BLaER1 treated with 17β-estradiol and CSF1 and Interleukin-3, amounts not matched to agents 10 nM and 100 nM (cell line): ENCODE results near the gene HACD4.

ENCODE experiments used
- H3K27ac ChIP-seq, 11 experiments: shearing (Covaris generic); formaldehyde crosslinking; 2 replicates each; pipeline ENCODE4 v1.8.1; 2022
- H3K27me3 ChIP-seq, 11 experiments: shearing (Covaris generic); formaldehyde crosslinking; 2 replicates each; pipeline ENCODE4 v1.8.1; 2022
- H3K36me3 ChIP-seq, 11 experiments: shearing (Covaris generic); formaldehyde crosslinking; 2 replicates each; pipeline ENCODE4 v1.8.1; 2022
- H3K4me1 ChIP-seq, 10 experiments: shearing (Covaris generic); formaldehyde crosslinking; 2 replicates each; pipeline ENCODE4 v1.8.1; 2022
- H3K4me2 ChIP-seq, 11 experiments: shearing (Covaris generic); formaldehyde crosslinking; 2 replicates each; pipeline ENCODE4 v1.8.1; 2022
- H3K4me3 ChIP-seq, 10 experiments: shearing (Covaris generic); formaldehyde crosslinking; 2 replicates each; pipeline ENCODE4 v1.8.1; 2022
- H3K9ac ChIP-seq, 11 experiments: shearing (Covaris generic); formaldehyde crosslinking; 2 replicates each; pipeline ENCODE4 v1.8.1; 2022
- H3K9me3 ChIP-seq, 11 experiments: shearing (Covaris generic); formaldehyde crosslinking; replicated peaks in 1 of 11; 2 replicates each; pipeline ENCODE4 v1.8.1; 2022
- H4K20me1 ChIP-seq, 11 experiments: shearing (Covaris generic); formaldehyde crosslinking; 2 replicates each; pipeline ENCODE4 v1.8.1; 2022
- Cebpa-rat ChIP-seq, 11 experiments: shearing (Covaris generic); IDR thresholded peaks; 2 replicates each; pipeline ENCODE4 v1.8.1; 2022

The HACD4 gene

DNA sequence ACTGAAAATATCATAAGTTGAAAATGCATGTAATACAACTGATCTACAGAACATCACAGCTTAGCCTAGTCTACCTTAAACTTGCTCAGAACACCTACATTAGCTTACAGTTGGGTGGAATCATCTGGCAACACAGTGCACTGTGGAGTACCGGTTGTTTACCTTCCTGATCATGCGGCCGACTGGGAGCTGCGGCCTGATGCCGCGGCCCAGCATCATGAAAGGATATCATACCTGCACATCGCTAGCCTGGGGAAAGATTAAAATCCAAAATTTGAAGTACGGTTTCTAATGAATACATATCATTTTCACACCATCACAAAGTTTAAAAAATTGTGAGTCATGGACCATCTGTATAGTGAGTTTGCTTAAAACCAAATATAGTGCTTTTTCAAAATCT is 1.8 kb downstream of the HACD4 start:
- Histone ChIP-seq H3K4me1 (peaks cover 16 to 68% (median 22%) of the 10 kb centered on the region in 10 experiments; a peak in 19 of 20 replicates), H3K27me3 (peaks cover 0 to 9% (median 0%) of the 10 kb centered on the region in 11 experiments; a peak in 3 of 22 replicates), H3K4me3 (no peak overlapping the region), H3K36me3 (peaks cover 0 to 12% (median 5%) of the 10 kb centered on the region in 11 experiments; a peak in 9 of 22 replicates), H3K9ac (no peak overlapping the region), H3K4me2 (peak overlapping the region in 4 of 11 experiments; percentile 30 to 92 (median 86); a peak in 6 of 22 replicates), H4K20me1 (no peaks in the 10 kb centered on the region), H3K9me3 (peaks cover 0 to 12% (median 0%) of the 10 kb centered on the region in 11 experiments; a peak in 4 of 22 replicates), H3K27ac (peak overlapping the region in 1 of 11 experiments; percentile 86; a peak in 1 of 22 replicates)
- no peak for TF ChIP-seq Cebpa-rat (IDR thresholded peaks at IDR 0.05)

DNA sequence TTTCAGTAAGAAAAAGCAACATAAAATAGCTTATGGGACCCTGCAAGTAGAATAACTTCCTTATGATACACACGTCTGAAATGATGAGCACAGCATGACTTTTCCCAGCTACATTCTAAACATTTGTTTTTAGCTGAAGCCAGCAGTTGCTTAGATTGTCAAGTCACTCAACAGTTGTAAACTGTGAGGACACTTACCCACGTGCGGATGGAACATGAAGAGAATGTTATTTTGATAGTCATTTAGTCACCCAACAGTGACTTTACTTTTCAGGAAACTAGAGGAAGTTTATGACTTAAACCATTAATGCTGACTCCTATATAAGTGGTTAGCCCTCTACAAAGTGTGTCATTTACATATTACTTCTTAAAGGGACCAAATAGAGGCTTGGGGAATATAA is 3.0 kb downstream of the HACD4 start:
- peaks cover 0 to 14% (median 3%) of the 10 kb centered on the region in 11 experiments; a peak in 12 of 22 replicates for H3K9me3 ChIP-seq
- no peak for TF ChIP-seq Cebpa-rat (IDR thresholded peaks at IDR 0.05)
- peaks cover 27 to 80% (median 34%) of the 10 kb centered on the region in 10 experiments for H3K4me1 ChIP-seq
- H3K9ac ChIP-seq = peak overlapping the region in 1 of 11 experiments; percentile 50; a peak in 2 of 22 replicates
- peaks cover 0 to 9% (median 0%) of the 10 kb centered on the region in 11 experiments; a peak in 3 of 22 replicates for H3K27me3 ChIP-seq
- H4K20me1 ChIP-seq = no peaks in the 10 kb centered on the region
- H3K27ac ChIP-seq = peak overlapping the region in 3 of 11 experiments; percentile 62 to 86 (median 69); a peak in 8 of 22 replicates
- H3K36me3 ChIP-seq = peaks cover 0 to 12% (median 5%) of the 10 kb centered on the region in 11 experiments; a peak in 9 of 22 replicates
- H3K4me2 ChIP-seq = peak overlapping the region in 4 of 11 experiments; percentile 70 to 92 (median 86); a peak in 7 of 22 replicates
- no peak overlapping the region for H3K4me3 ChIP-seq

DNA sequence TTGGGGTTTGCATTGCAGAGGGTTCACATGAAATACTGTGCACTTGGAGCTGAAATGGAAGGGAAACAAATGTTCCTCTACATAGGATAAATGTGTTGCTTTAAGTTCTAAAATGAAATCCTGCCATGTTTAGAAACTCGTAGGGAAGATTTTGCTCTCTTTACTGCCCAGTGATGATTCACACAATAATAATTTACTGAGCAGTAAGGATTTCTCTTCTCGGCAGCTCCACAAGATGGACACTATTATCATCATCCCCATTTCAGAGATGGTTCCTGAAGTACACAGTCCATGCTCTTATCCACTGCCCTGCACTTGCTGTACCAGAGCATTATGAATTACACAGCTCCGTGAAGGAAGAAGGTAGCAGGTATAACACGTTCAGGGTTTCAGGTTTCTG is 4.1 kb downstream of the HACD4 start:
- H3K4me1 ChIP-seq = peaks cover 27 to 82% (median 35%) of the 10 kb centered on the region in 10 experiments
- peak overlapping the region in 2 of 11 experiments; percentile 62 to 86; a peak in 2 of 22 replicates for H3K27ac ChIP-seq
- peak overlapping the region in 3 of 11 experiments; percentile 70 to 92 (median 71); a peak in 6 of 22 replicates for H3K4me2 ChIP-seq

DNA sequence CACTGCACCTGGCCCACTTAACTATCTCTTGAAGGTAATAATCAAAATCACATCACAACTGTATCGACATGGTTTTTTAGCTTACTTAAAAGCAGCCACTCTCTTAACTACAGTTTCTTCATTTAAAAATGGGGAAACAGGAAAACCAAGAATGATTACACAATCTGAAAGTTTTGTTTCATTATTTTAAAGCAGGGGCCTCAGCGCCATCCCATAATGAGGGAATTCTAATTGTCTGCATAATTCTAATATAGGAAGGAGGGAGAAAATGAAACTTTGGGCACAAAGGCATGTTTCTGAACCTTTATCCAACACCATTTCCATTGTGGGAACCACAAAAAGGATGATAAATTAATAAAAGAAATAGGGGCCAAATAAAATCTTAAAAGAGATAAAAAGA is 7.6 kb downstream of the HACD4 start:
- TF ChIP-seq Cebpa-rat (IDR thresholded peaks at IDR 0.05) = peak in 5 of 11 experiments; percentile 26 to 74 (median 28); a peak in 6 of 22 replicates
- Histone ChIP-seq H4K20me1 (no peaks in the 10 kb centered on the region), H3K9me3 (peaks cover 5 to 16% (median 13%) of the 10 kb centered on the region in 11 experiments; a peak in 15 of 22 replicates), H3K27ac (peak overlapping the region in 10 of 11 experiments; percentile 17 to 76 (median 60); a peak in 18 of 22 replicates), H3K4me2 (peak overlapping the region; percentile 14 to 78 (median 55); a peak in 21 of 22 replicates), H3K4me1 (peaks cover 11 to 48% (median 16%) of the 10 kb centered on the region in 10 experiments; a peak in 19 of 20 replicates), H3K27me3 (no peaks in the 10 kb centered on the region), H3K4me3 (peak overlapping the region in 3 of 10 experiments; percentile 14 to 20 (median 15); a peak in 3 of 20 replicates), H3K9ac (peak overlapping the region in 5 of 11 experiments; percentile 36 to 55 (median 48); a peak in 8 of 22 replicates), H3K36me3 (peaks cover 0 to 12% (median 5%) of the 10 kb centered on the region in 11 experiments; a peak in 9 of 22 replicates)

More for the DNA sequence above, 4.1 kb downstream of the HACD4 start:
- peaks cover 0 to 12% (median 5%) of the 10 kb centered on the region in 11 experiments; a peak in 9 of 22 replicates for H3K36me3 ChIP-seq
- TF ChIP-seq Cebpa-rat (IDR thresholded peaks at IDR 0.05) = no peak
- H3K27me3 ChIP-seq = peaks cover 0 to 9% (median 0%) of the 10 kb centered on the region in 11 experiments; a peak in 3 of 22 replicates
- H4K20me1 ChIP-seq = no peaks in the 10 kb centered on the region
- peaks cover under 1 to 17% (median 8%) of the 10 kb centered on the region in 11 experiments; a peak in 14 of 22 replicates for H3K9me3 ChIP-seq
- H3K9ac ChIP-seq = no peak overlapping the region
- no peak overlapping the region for H3K4me3 ChIP-seq

DNA sequence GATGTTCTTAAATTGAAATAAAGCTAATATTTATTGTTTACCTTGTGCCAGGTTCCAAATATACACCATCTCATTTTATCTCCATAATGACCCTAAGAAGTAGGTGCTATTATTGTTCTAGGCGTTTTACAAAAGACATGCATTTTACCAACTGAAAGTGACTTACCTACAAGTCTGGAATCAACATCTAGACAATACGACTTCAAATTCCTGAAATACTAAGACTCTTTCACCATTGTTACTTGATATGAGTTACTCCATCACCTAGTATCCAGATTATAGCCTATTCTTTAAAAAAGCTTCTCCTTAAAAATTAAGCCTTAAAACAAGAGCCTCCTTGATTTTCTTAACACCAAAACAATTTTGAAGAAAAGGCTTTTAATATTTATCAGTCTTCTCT is 13.3 kb downstream of the HACD4 start:
- H3K4me1 ChIP-seq = peaks cover 0 to 12% (median 0%) of the 10 kb centered on the region in 10 experiments; a peak in 6 of 20 replicates
- H4K20me1 ChIP-seq = no peaks in the 10 kb centered on the region
- peaks cover 0 to 32% (median 11%) of the 10 kb centered on the region in 11 experiments; a peak in 11 of 22 replicates for H3K36me3 ChIP-seq
- TF ChIP-seq Cebpa-rat (IDR thresholded peaks at IDR 0.05) = no peak
- peaks cover 5 to 18% (median 7%) of the 10 kb centered on the region in 11 experiments; a peak in 14 of 22 replicates for H3K9me3 ChIP-seq
- H3K4me2 ChIP-seq = no peak overlapping the region
- H3K27ac ChIP-seq = no peak overlapping the region
- H3K9ac ChIP-seq = no peak overlapping the region
- no peak overlapping the region for H3K4me3 ChIP-seq
- no peaks in the 10 kb centered on the region for H3K27me3 ChIP-seq

DNA sequence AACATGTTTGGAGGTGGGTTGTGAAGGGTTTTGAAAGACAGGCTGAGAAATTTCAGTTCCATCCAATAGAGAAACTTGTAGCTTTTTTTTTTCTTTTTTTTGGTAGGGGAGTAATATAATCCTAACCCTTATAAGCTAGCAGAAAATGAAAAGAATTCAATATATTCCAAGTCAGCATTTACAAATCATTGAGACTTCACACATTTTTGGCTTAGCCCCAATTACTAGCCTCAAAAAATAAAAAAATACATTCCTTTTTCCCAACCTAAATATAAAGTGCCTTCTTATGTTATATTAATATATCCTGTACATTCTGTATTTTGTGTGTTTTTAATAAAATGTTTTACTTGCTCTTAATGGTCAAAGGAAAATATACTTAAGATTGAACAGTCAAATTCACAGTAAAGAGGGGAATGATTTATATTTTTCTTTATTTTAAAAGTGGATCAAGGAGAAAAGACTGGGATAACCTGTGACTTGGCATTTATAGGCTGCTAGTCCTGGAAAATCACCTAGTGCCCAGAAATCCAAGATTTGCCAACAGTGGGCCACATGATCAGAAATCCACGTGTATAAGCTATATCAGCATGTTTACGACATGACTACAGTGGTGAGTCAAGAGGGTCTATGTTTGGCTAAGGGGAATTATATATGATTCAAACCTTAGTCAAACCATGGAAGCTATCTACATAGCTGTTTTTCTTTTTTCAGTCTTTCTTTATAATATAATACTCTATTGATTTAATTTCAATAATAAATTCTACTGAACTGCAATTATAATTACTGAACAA is 14.5 kb downstream of the HACD4 start:
- Histone ChIP-seq H3K9me3 (peaks cover under 1 to 8% (median 1%) of the 10 kb centered on the region in 11 experiments; a peak in 13 of 22 replicates), H3K36me3 (peaks cover 0 to 43% (median 16%) of the 10 kb centered on the region in 11 experiments; a peak in 11 of 22 replicates), H3K4me3 (no peak overlapping the region), H3K27ac (no peak overlapping the region), H4K20me1 (no peaks in the 10 kb centered on the region), H3K4me1 (peaks cover 0 to 12% (median 0%) of the 10 kb centered on the region in 10 experiments; a peak in 4 of 20 replicates), H3K27me3 (no peaks in the 10 kb centered on the region), H3K4me2 (peak overlapping the region in 1 of 11 experiments; percentile 2; a peak in 2 of 22 replicates), H3K9ac (no peak overlapping the region)
- TF ChIP-seq Cebpa-rat (IDR thresholded peaks at IDR 0.05) = no peak

DNA sequence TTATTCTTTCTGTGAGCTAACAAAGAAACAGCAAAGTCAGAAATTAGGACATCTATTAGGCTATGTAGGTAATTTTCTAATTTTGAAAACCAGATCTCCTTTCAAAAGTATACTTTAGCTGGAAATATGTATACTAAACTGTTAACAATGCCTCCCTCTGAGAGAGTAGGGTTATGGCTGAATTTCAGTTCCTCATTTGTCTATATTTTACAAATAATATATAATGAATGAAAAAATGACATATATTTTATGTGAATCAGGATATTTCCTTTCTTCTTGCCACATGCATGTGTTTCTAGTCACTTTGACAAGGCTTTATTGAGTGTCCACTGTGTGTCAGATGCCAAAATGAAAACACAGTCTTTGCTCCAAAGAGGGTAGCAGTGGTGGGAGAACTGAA is 15.4 kb downstream of the HACD4 start:
- Histone ChIP-seq H3K4me2 (peak overlapping the region in 2 of 11 experiments; percentile 6 to 10; a peak in 2 of 22 replicates), H3K9ac (no peak overlapping the region), H3K9me3 (peaks cover 0 to 8% (median 0%) of the 10 kb centered on the region in 11 experiments; a peak in 2 of 22 replicates), H3K27me3 (no peaks in the 10 kb centered on the region), H4K20me1 (no peaks in the 10 kb centered on the region), H3K27ac (no peak overlapping the region), H3K4me3 (no peak overlapping the region), H3K36me3 (peaks cover 0 to 52% (median 21%) of the 10 kb centered on the region in 11 experiments; a peak in 13 of 22 replicates), H3K4me1 (peaks cover 0 to 12% (median 0%) of the 10 kb centered on the region in 10 experiments; a peak in 4 of 20 replicates)
- no peak for TF ChIP-seq Cebpa-rat (IDR thresholded peaks at IDR 0.05)

DNA sequence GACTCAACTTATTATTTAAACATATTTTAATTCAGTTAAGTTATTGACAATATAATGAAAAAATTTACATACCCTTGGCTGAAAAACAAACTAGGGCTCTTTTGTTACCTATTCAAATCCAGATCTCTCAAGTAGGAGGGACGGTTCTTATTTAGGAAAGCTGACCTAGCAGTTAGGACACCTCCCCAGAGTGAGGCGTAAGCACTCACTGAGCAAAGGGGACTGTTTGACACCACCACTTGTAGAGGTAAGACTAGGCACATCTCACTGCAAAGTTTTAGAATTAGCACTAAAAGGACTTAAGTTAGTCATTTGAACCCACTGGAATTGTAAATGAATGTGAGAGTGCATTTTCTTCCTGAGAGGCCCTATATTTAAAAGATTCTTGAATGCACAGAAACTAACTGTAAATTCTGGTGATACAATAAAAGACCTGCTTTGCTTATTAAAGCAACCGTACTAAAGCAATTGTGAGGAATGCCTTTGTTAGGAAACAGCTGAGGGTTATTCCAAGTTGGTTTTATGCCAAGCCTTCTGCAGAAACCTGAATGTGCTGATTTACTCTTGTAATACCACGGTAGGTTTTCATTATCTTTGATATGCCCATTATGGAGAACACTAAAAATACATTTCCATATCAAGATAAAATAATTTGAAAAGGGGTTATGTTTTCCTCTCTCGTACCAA is 16.2 kb downstream of the HACD4 start:
- Histone ChIP-seq H3K36me3 (peaks cover 0 to 56% (median 24%) of the 10 kb centered on the region in 11 experiments; a peak in 13 of 22 replicates), H3K4me1 (peaks cover 0 to 12% (median 0%) of the 10 kb centered on the region in 10 experiments; a peak in 4 of 20 replicates), H3K4me2 (peak overlapping the region in 2 of 11 experiments; percentile 6 to 10; a peak in 2 of 22 replicates), H3K27ac (no peak overlapping the region), H3K27me3 (no peaks in the 10 kb centered on the region), H4K20me1 (no peaks in the 10 kb centered on the region), H3K9ac (no peak overlapping the region), H3K9me3 (peaks cover 0 to 12% (median 0%) of the 10 kb centered on the region in 11 experiments; a peak in 2 of 22 replicates), H3K4me3 (no peak overlapping the region)
- no peak for TF ChIP-seq Cebpa-rat (IDR thresholded peaks at IDR 0.05)
